MM.1S (cell line): ENCODE results near the gene PASK.

Experiments
- CTCF ChIP-seq: fragments of 300-600 bp; sonication (generic); IDR thresholded peaks from 2 replicates; pipeline ENCODE4 v1.5.1; 2016; ENCODE audit warnings: antibody characterized with exemption, low read length, mixed read lengths
- EZH2 ChIP-seq: fragments of 300-600 bp; sonication (generic); optimal IDR thresholded peaks from 2 replicates; pipeline ENCODE3; 2017; ENCODE audit warnings: low read depth, mild to moderate bottlenecking, antibody characterized with exemption, low read length, mixed read lengths
- EZH2phosphoT487 ChIP-seq: fragments of 300-600 bp; sonication (generic); IDR thresholded peaks from 2 replicates; pipeline ENCODE4 v1.6.1; 2018; ENCODE audit warnings: antibody characterized with exemption, low read length

- no peak for TF ChIP-seq CTCF
- no peak for TF ChIP-seq EZH2
- TF ChIP-seq EZH2phosphoT487 = no peak
Measured at GRCh38 chr2:241183221-241183620, 33.9 kb upstream of the PASK start.
